Measurements from ENCODE around the gene KCNMA1. TPM values are rescaled to one million over a fixed set of nuclear protein-coding genes. Genes with fewer than 3 reads are reported as not detected.

Gene KCNMA1
- total and polyA plus RNA-seq, 9 of the 15 experiments (the other 6 are each of a cell fraction or from before 2014, with no cell fraction given) = 0.01 to 0.95 (median 0.15) TPM; not detected in 4

DNA sequence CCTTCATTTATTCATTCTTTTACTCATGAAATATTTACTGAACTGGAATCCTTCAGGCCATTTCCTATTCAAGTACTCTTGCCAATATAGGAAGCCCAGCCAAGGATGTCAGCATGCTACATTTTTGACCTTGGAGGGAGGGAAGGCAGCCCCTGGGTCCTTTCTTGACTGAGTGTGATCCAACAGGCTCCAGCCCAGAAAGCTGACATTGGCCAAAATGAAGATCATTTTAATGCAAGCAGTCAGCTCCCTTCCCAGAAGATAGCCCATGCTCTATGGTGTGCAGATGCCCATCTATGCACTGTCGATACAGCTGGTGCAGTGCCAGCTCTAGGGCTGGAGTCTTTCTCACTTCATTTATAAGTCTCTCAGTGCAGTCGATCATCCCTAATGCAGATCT, 646.0 kb downstream of the KCNMA1 start (continued):
- no peak for TF ChIP-seq ZNF253 (CRISPR knock-in tag; conservative IDR thresholded peaks at IDR 0.05)
- TF ChIP-seq, protein P1, sequence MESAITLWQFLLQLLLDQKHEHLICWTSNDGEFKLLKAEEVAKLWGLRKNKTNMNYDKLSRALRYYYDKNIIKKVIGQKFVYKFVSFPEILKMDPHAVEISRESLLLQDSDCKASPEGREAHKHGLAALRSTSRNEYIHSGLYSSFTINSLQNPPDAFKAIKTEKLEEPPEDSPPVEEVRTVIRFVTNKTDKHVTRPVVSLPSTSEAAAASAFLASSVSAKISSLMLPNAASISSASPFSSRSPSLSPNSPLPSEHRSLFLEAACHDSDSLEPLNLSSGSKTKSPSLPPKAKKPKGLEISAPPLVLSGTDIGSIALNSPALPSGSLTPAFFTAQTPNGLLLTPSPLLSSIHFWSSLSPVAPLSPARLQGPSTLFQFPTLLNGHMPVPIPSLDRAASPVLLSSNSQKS (CRISPR knock-in tag; IDR thresholded peaks at IDR 0.05) = no peak
- no peak for TF ChIP-seq ZBTB8A (IDR thresholded peaks at IDR 0.05; ENCODE audit: partially characterized antibody)
- no peak for TF ChIP-seq EP400 (IDR thresholded peaks at IDR 0.05)
- no peak for TF ChIP-seq SIN3A (IDR thresholded peaks at IDR 0.05; ENCODE audit: borderline replicate concordance in 2 of 2, control insufficient read depth in 1 of 2, low read depth in 2 of 2, low read length in 2 of 2)

DNA sequence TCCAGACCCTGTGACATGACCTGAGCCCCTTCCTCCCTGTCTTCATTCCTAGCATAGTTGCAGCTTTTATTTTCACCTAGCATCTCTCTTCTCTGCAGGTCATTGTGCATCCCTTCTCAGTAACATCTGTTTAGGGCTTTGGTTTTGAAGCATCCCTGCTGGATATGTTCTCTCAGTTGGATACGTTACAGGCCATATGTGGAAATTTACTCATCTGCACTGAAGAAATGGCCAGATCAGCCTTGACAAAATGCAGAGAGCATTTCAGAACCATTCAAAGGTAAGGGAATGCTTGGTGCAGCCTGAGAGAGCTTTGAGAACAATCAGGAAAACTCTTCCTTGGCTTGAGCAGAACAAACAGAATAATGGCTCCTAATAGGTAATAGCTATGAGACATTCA, 647.0 kb downstream of the KCNMA1 start:
- Histone ChIP-seq H3K27ac (ENCODE audit: extremely low read depth, low read depth, low read length) (no peak overlapping the region), H3K4me3 (no peak overlapping the region), H3K9me3 (replicated peaks; ENCODE audit: control insufficient read depth, insufficient read depth, low read depth, low read length) (no peaks in the 10 kb centered on the region), H3K79me2 (ENCODE audit: control insufficient read depth, insufficient read depth, low read length) (no peaks in the 10 kb centered on the region), H3K4me2 (ENCODE audit: insufficient read depth, low read length) (no peak overlapping the region), H2AFZ (ENCODE audit: low read depth, low read length) (no peak overlapping the region), H3K4me1 (replicated peaks in 1 of 2; ENCODE audit: control insufficient read depth in 2 of 2, insufficient read depth in 2 of 2, low read length in 2 of 2) (no peaks in the 10 kb centered on the region), H3K9me1 (ENCODE audit: control insufficient read depth, insufficient read depth, low read length) (no peaks in the 10 kb centered on the region), H4K20me1 (replicated peaks; ENCODE audit: control insufficient read depth, insufficient read depth, low read length) (no peaks in the 10 kb centered on the region), H3K9ac (ENCODE audit: insufficient read depth in 1 of 2, low read depth in 2 of 2, low read length in 2 of 2) (no peak overlapping the region), H3K27me3 (ENCODE audit: control insufficient read depth in 2 of 2, insufficient read depth in 2 of 2, low read length in 2 of 2) (peaks cover 0 to 4% of the 10 kb centered on the region in 2 experiments; a peak in 1 of 5 replicates), H3K36me3 (ENCODE audit: control insufficient read depth, insufficient read depth, low read length) (no peaks in the 10 kb centered on the region)
- intact Hi-C loops (cut with micrococcal nuclease) (no loop called here), in situ Hi-C loops (cut with MboI) (no loop called here)
- no peak for DNase-seq (ENCODE audit: extremely low read depth in 1 of 4, low spot score in 3 of 4)
- no peak for FAIRE-seq
- BruUV-seq (replicated peaks) = no TSS peak
- POLR2A ChIA-PET = no interaction called here
- CTCF ChIA-PET (ENCODE audit: low intra/inter-chr PET ratio) = no interaction called here
- ATAC-seq = no peak
- 0% methylated on average over 1 of the region's 1 CpG for WGBS (ENCODE audit: insufficient coverage, low coverage, missing lambda C conversion rate)
- no peak for TF ChIP-seq ZNF133 (CRISPR knock-in tag; IDR thresholded peaks at IDR 0.05)
- TF ChIP-seq NCOA2 (IDR thresholded peaks at IDR 0.05; ENCODE audit: partially characterized antibody in 2 of 2) = no peak
- TF ChIP-seq JUN (IDR thresholded peaks at IDR 0.05; ENCODE audit: borderline replicate concordance, low read depth, low read length) = no peak
- no peak for TF ChIP-seq JUN (CRISPR knock-in tag; IDR thresholded peaks at IDR 0.05; ENCODE audit: borderline replicate concordance)
- TF ChIP-seq, protein P2, sequence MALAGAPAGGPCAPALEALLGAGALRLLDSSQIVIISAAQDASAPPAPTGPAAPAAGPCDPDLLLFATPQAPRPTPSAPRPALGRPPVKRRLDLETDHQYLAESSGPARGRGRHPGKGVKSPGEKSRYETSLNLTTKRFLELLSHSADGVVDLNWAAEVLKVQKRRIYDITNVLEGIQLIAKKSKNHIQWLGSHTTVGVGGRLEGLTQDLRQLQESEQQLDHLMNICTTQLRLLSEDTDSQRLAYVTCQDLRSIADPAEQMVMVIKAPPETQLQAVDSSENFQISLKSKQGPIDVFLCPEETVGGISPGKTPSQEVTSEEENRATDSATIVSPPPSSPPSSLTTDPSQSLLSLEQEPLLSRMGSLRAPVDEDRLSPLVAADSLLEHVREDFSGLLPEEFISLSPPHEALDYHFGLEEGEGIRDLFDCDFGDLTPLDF (CRISPR knock-in tag; IDR thresholded peaks at IDR 0.05) = no peak
- no peak for TF ChIP-seq SMAD1 (IDR thresholded peaks at IDR 0.05; ENCODE audit: low read depth, low read length, partially characterized antibody)
- no peak for TF ChIP-seq MBD2 (IDR thresholded peaks at IDR 0.05; ENCODE audit: borderline replicate concordance, low read depth)
- no peak for TF ChIP-seq MEF2D (tag; conservative IDR thresholded peaks at IDR 0.05; ENCODE audit: low read depth)
- TF ChIP-seq, protein P3, sequence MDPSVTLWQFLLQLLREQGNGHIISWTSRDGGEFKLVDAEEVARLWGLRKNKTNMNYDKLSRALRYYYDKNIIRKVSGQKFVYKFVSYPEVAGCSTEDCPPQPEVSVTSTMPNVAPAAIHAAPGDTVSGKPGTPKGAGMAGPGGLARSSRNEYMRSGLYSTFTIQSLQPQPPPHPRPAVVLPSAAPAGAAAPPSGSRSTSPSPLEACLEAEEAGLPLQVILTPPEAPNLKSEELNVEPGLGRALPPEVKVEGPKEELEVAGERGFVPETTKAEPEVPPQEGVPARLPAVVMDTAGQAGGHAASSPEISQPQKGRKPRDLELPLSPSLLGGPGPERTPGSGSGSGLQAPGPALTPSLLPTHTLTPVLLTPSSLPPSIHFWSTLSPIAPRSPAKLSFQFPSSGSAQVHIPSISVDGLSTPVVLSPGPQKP (CRISPR knock-in tag; IDR thresholded peaks at IDR 0.05) = no peak
- TF ChIP-seq SIX5 (IDR thresholded peaks at IDR 0.05; ENCODE audit: borderline replicate concordance in 1 of 2, insufficient read depth in 1 of 2, low read depth in 1 of 2, low read length in 2 of 2) = no peak
